ENCODE measurements around the gene OR52D1. TPM values are rescaled to one million over a fixed set of nuclear protein-coding genes. Genes with fewer than 3 reads are reported as not detected.
A peak's percentile ranks its signal among the peaks of the same experiment; 100 is the strongest.

OR52D1 gene
- total and polyA plus RNA-seq, 2 experiments from 2014 or later, result not detected

- Histone ChIP-seq H2AFZ (no peak overlapping the region), H3K27me3 (replicated peaks; ENCODE audit: insufficient read depth) (0 out of 2 replicates have a peak, but pooled peaks cover 4% of the 10 kb centered on the region), H4K20me1 (ENCODE audit: insufficient read depth) (no peaks in the 10 kb centered on the region), H3K36me3 (ENCODE audit: low read depth) (no peaks in the 10 kb centered on the region), H3K79me2 (ENCODE audit: insufficient read depth) (no peaks in the 10 kb centered on the region), H3K4me1 (ENCODE audit: insufficient read depth) (no peaks in the 10 kb centered on the region), H3K9me2 (ENCODE audit: insufficient read depth) (no peaks in the 10 kb centered on the region), H3F3A (ENCODE audit: insufficient read depth) (no peaks in the 10 kb centered on the region), H3K9ac (no peak overlapping the region), H3K27ac (no peak overlapping the region), H3K4me2 (ENCODE audit: unreplicated experiment) (no peak overlapping the region), H3K9me3 (ENCODE audit: low read depth) (no peaks in the 10 kb centered on the region), H3K4me3 (no peak overlapping the region)
- TF ChIP-seq EZH2phosphoT487 (IDR thresholded peaks at IDR 0.05; ENCODE audit: insufficient read depth, low read depth) (no peak), EZH2 (IDR thresholded peaks at IDR 0.05; ENCODE audit: insufficient read depth, poor library complexity, severe bottlenecking) (no peak)
- in situ Hi-C loops (cut with MboI), result no loop called here
- 15 to 17% methylated on average over 2 of the region's 2 CpGs for WGBS, 2 experiments (ENCODE audit: low coverage in 1 of 2, low lambda C conversion rate in 2 of 2, missing lambda C conversion rate in 2 of 2)
- DNase-seq, result peak; percentile 74
Observed at GRCh38 chr11:5476186-5476819, 12.2 kb upstream of the OR52D1 start.

GRCh38 chr11:5486003-5486402 is 2.5 kb upstream of the OR52D1 start:
- DNase-seq, result no peak
- H4K20me1 ChIP-seq (ENCODE audit: insufficient read depth), result no peaks in the 10 kb centered on the region
- no peaks in the 10 kb centered on the region for H3K4me1 ChIP-seq (ENCODE audit: insufficient read depth)
- TF ChIP-seq EZH2phosphoT487 (IDR thresholded peaks at IDR 0.05; ENCODE audit: insufficient read depth, low read depth) (no peak), EZH2 (IDR thresholded peaks at IDR 0.05; ENCODE audit: insufficient read depth, poor library complexity, severe bottlenecking) (no peak)
- 82 to 89% methylated on average over 3 of the region's 3 CpGs for WGBS, 2 experiments (ENCODE audit: low coverage in 1 of 2, low lambda C conversion rate in 2 of 2, missing lambda C conversion rate in 2 of 2)
- no peaks in the 10 kb centered on the region for H3F3A ChIP-seq (ENCODE audit: insufficient read depth)
- no peaks in the 10 kb centered on the region for H3K36me3 ChIP-seq (ENCODE audit: low read depth)
- H3K9me3 ChIP-seq (ENCODE audit: low read depth), result no peaks in the 10 kb centered on the region
- no peak overlapping the region for H2AFZ ChIP-seq
- H3K9me2 ChIP-seq (ENCODE audit: insufficient read depth), result no peaks in the 10 kb centered on the region
- no peak overlapping the region for H3K4me2 ChIP-seq (ENCODE audit: unreplicated experiment)
- H3K27me3 ChIP-seq (replicated peaks; ENCODE audit: insufficient read depth), result no peaks in the 10 kb centered on the region
- no peak overlapping the region for H3K9ac ChIP-seq
- no peaks in the 10 kb centered on the region for H3K79me2 ChIP-seq (ENCODE audit: insufficient read depth)
- no peak overlapping the region for H3K27ac ChIP-seq
- in situ Hi-C loops (cut with MboI), result loop anchor here (10.0 kb wide), 1 partner anchor 319 kb away; the partner anchor contains the start of gene OR52N2
- H3K4me3 ChIP-seq, result no peak overlapping the region

GRCh38 chr11:5486421-5486820 is 2.1 kb upstream of the OR52D1 start:
- Histone ChIP-seq H3F3A (ENCODE audit: insufficient read depth) (no peaks in the 10 kb centered on the region), H3K27me3 (replicated peaks; ENCODE audit: insufficient read depth) (no peaks in the 10 kb centered on the region), H3K4me3 (no peak overlapping the region), H3K36me3 (ENCODE audit: low read depth) (no peaks in the 10 kb centered on the region), H3K4me2 (ENCODE audit: unreplicated experiment) (no peak overlapping the region), H3K9ac (no peak overlapping the region), H3K9me2 (ENCODE audit: insufficient read depth) (no peaks in the 10 kb centered on the region), H3K27ac (no peak overlapping the region), H2AFZ (no peak overlapping the region), H4K20me1 (ENCODE audit: insufficient read depth) (no peaks in the 10 kb centered on the region), H3K79me2 (ENCODE audit: insufficient read depth) (no peaks in the 10 kb centered on the region), H3K4me1 (ENCODE audit: insufficient read depth) (no peaks in the 10 kb centered on the region), H3K9me3 (ENCODE audit: low read depth) (no peaks in the 10 kb centered on the region)
- 44 to 48% methylated on average over 3 of the region's 3 CpGs for WGBS, 2 experiments (ENCODE audit: low coverage in 1 of 2, low lambda C conversion rate in 2 of 2, missing lambda C conversion rate in 2 of 2)
- in situ Hi-C loops (cut with MboI), result loop anchor here (10.0 kb wide), 1 partner anchor 318 kb away; the partner anchor contains the start of gene OR52N2
- DNase-seq, result no peak
- TF ChIP-seq EZH2 (IDR thresholded peaks at IDR 0.05; ENCODE audit: insufficient read depth, poor library complexity, severe bottlenecking) (no peak), EZH2phosphoT487 (IDR thresholded peaks at IDR 0.05; ENCODE audit: insufficient read depth, low read depth) (no peak)

- DNase-seq, result no peak
- Histone ChIP-seq H3K9ac (no peak overlapping the region), H2AFZ (no peak overlapping the region), H3K4me3 (no peak overlapping the region), H3K27me3 (replicated peaks; ENCODE audit: insufficient read depth) (peaks cover 7% of the 10 kb centered on the region; the same call in 1 of the 2 replicates), H3K4me1 (ENCODE audit: insufficient read depth) (no peaks in the 10 kb centered on the region), H3F3A (ENCODE audit: insufficient read depth) (no peaks in the 10 kb centered on the region), H3K79me2 (ENCODE audit: insufficient read depth) (no peaks in the 10 kb centered on the region), H3K9me3 (ENCODE audit: low read depth) (no peaks in the 10 kb centered on the region), H4K20me1 (ENCODE audit: insufficient read depth) (no peaks in the 10 kb centered on the region), H3K36me3 (ENCODE audit: low read depth) (no peaks in the 10 kb centered on the region), H3K27ac (no peak overlapping the region), H3K4me2 (ENCODE audit: unreplicated experiment) (no peak overlapping the region), H3K9me2 (ENCODE audit: insufficient read depth) (no peaks in the 10 kb centered on the region)
- 76 to 81% methylated on average over 4 of the region's 4 CpGs for WGBS, 2 experiments (ENCODE audit: low coverage in 1 of 2, low lambda C conversion rate in 2 of 2, missing lambda C conversion rate in 2 of 2)
- TF ChIP-seq EZH2 (IDR thresholded peaks at IDR 0.05; ENCODE audit: insufficient read depth, poor library complexity, severe bottlenecking), result no peak
- no peak for TF ChIP-seq EZH2phosphoT487 (IDR thresholded peaks at IDR 0.05; ENCODE audit: insufficient read depth, low read depth)
- in situ Hi-C loops (cut with MboI), result loop anchor here (10.0 kb wide), 1 partner anchor 316 kb away; the partner anchor contains the start of gene OR52N2
Observed at GRCh38 chr11:5488798-5489399, 414 bp downstream of the OR52D1 start.

Data from GM23248 (cell line).